Stimulated activated CD4-positive, alpha-beta T cell treated with anti-CD3 and anti-CD28 coated beads, Interleukin-2, amount 100 ng/mL, for 4 hours (primary cell): ENCODE measurements around the gene ADAP1.
"Not testable (repeated sequence)": the region's sequence is repeated elsewhere in the genome, so short reads cannot be mapped to it uniquely, and the experiment has no call there.

ENCODE experiments used
- DNase-seq: peaks from one replicate; pipeline ENCODE4 v3.0.0-alpha.2; 2020; ENCODE audit warnings: low read depth

The ADAP1 gene

DNA sequence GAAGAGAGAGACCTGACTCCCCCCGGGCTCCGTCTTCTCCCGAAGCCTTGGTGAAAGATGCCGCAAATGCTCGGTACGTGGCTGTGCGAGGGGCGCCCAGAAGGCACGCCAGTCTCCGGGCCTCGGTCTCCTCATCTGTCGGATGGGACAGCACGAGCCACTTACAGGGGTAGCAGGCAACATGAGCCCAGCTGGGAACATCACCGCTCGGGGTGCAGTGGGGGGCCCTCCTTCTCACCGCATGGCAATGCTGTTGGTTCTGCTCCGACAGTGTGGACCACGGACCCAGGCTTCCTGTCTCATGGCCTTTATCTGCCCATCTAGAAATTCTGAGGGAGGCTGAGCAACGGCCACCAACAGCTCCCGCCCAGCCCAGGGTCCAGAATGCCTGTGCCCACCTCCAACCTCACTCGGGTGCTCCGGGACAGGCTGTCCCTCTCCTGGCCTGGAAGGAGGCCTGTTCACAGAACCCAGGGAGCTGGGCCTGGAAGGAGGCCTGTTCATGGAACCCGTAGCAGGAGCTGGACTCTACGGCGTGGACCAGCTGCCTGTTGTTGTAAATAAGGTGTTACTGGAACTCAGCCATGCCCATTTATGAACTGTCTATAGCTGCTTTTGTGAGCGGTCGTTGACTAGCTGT lies 15.8 kb downstream of the ADAP1 start:
- no peak for DNase-seq

GRCh38 chr7:937856-938484 lies 16.5 kb downstream of the ADAP1 start:
- DNase-seq, result no peak

GRCh38 chr7:936386-937054 lies 18.0 kb downstream of the ADAP1 start:
- no peak for DNase-seq

DNA sequence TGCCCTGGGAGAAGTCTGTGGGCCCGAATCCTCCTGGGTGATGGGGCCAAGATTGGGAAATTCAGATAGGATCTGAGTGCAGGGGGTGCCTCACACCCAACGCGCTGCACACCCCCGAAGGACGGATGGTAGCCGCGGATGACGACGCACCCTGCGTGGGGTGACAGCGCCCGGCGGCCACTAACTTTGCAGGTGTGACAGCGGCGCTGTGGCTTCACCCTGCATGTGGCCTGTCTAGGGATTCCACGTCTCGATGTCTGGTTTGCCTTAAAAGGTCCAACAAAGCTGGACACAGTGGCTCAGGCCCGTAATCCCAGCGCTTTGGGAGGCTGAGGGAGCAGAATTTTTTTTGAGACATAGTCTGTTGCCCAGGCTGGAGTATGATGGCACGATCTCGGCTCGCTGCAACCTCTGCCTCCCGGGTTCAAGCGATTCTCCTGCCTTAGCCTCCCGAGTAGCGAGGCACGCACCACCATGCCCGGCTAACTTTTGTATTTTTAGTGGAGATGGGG lies 18.6 kb downstream of the ADAP1 start:
- DNase-seq, result no peak

- DNase-seq, result no peak
These were observed 19.2 kb downstream of the ADAP1 start for GRCh38 chr7:935164-935873.

DNA sequence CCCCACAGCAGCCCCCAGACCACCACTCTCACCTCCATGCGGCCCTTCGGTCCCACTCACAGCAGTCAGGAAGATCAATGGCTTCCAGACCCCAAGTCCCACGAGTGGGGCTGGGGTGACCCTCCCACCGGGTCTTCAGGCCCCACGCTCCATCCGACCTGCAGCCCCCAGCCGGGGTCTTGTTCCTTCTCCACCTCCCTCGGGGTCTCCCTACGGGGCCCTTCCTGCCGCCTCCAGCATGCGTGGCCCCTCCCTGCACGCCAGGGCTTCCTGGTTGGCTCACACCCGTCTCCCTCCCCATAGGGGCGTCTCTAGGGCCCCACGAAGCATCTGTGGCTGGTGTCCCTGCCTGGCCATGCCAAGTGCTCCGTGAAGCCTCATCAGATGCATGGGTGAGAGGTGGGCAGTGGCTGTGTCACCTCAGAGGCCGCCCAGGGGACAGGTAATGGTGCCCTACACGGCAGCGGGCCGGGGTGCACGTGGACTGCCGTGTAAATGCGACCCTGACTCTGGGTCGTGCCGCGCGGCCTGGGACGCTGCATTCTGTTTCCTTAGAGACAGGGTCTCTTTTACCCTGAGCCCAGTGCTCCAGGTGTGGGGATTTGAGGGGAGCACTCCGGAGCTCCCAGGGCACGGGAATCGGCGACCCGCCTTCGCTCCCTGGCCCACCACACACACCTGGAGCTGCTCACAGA lies 19.9 kb downstream of the ADAP1 start:
- no peak for DNase-seq

DNA sequence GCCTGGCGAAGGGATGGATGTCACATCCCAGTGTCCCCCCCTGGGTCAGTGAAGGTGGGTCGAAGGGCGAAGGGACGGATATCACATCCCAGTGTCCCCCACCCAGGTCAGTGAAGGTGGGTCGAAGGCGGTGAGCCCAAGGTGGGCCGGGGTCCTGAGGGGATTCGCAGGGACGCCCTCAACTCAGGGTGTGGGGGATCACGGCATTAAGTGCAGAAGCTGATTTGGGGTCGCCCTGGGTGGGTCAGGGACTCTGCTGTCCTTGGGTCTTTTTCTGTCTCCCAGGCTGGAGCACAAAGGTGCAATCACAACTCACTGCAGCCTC lies 21.9 kb downstream of the ADAP1 start:
- DNase-seq, result no peak

DNA sequence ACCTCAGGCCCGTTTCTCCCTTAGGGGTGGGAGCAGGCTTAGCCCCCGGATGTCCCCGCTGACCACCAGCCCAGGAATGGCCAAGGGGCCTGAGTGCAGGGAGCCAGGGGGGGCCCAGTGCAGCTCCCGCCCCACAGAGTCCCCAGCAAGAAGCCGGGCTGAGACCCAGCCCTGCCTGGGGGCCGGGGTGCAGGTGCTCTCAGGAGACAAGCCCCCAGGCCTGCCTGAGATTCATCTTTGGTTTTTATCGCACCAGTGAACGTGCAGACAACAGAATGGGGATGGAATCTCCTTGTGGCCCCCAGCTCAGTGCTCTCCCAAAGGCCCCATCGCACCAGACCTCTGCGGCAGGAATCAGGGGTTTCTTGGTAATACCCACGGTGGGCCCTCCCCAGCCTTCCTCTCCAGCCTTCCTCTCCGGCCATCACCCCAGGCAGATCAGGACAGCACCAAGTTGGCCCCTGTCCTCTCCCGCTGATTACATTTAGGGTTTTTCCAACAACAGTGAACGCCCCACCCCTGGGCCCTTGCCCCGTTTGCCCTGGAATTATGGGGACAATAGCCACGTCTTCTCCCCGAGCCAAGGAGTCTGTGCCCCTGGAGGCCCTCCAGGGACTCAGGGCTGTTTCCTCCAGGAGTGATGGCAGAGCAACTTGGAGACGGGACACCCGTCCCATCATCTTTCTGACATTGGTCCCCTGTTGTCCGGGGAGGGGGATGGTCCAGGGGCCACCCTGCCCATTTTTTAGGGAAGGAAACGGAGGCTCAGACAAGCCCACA lies 22.4 kb downstream of the ADAP1 start:
- DNase-seq, result no peak

GRCh38 chr7:930975-931758 lies 23.3 kb downstream of the ADAP1 start:
- no peak for DNase-seq

GRCh38 chr7:929311-929711 lies 25.2 kb downstream of the ADAP1 start:
- no peak for DNase-seq

DNA sequence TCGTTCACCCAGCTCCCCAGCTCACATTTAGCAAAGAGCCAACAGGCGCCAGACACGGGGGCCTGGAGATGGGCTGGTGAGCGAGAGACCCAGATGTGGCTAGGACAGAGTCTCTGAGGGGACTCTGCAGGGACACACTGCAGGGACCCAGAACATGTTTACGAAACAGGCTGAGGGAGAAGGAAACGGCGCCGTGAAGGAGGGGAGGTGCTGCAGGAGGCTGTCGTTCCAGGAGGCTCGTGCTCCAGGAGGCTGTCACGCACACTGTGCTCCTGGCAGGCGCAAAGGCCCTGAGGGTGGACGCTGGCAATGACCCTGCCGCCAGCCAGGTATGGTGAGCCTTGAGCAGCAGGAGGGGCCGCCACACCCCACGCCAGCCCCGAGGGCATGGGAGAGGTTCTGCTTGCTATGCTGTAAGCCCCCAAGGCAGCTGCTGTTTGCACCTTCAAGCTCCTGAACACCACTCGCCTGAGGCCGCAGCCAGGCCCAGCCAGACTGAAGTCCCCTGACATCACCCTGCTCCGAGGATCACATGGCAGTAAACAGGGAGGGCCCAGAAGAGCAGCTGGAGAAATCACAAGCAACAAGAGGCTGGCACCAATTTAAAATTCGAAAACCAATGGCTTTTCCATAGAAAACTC lies 27.3 kb downstream of the ADAP1 start:
- DNase-seq, result no peak

DNA sequence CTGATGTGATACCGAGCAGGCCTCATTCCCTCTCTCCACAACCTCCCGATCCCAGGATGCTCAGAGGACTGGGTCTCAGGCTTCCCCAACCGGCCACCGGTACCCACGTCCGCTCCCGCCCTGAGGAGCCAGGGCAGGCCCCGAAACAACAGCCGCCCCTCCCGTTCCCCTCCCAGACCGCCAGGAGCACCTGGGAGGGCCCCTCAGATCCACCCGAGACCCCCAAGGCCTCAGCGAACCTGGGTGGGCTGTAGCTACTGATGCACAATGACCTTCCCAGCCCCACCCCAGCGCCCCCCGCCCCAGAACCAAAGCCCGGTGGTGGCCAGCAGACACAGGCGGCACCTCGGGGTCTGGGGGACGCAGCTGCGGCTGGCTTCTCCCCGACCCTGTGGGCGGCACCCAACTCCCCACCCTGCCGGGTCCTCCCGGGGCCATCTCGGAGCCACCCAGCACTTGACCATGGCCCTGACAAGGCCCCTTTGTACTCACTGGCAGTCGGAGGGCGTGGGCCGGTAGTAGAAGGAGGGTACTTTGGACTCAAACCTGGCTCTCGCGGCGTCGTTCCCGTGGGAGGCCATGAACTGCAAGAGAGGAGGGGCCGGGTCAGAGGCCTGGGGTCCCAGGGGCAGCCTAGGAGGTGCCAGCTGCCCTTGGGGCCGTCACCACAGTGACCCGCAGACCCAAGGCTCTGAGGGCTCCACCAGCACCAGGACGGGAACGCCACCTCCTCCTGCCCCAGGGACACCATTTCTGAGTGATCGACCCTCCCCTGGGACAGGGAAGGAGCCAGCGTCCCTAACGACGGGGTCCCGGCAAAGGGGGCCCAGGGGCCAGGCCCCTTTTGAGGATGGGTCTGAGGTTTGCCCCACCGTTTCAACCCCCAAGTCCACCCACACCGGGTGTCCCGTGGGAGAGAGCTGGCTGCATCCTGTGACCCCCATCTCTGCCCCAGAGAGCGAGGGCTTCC lies 28.1 kb downstream of the ADAP1 start:
- no peak for DNase-seq

- no peak for DNase-seq
These were observed 28.9 kb downstream of the ADAP1 start for GRCh38 chr7:925601-926000.

- DNase-seq, result no peak
These were observed 29.8 kb downstream of the ADAP1 start for GRCh38 chr7:924541-925231.

- not testable (repeated sequence) for DNase-seq
These were observed 30.4 kb downstream of the ADAP1 start for GRCh38 chr7:924042-924441.

- DNase-seq, result peak; percentile 91
These were observed 31.1 kb downstream of the ADAP1 start for GRCh38 chr7:923108-924041.
